IMR-90 (cell line): ENCODE data around the gene LRP6. TPM values are rescaled to one million over a fixed set of nuclear protein-coding genes. Genes with fewer than 3 reads are reported as not detected.

ENCODE experiments used
- ATAC-seq: fragments of 200-7000 bp; cut with Tn5 transposase; 2 replicates; pipeline ENCODE4 v1.9.1; 2020; ENCODE audit warnings: low read depth, mild to moderate bottlenecking, moderate library complexity
- BruUV-seq: library from RNA; stranded (reverse); fragments of 400-500 nt; replicated peaks from 2 replicates; lab custom pipeline; 2021; lab: Mats Ljungman, UMichigan
- CTCF ChIA-PET: fragments of 300-600 bp; formaldehyde crosslinking; extraction: SDS; loops from one replicate; lab custom pipeline; 2021; ENCODE audit warnings: antibody characterized with exemption; lab: Yijun Ruan, JAX
- POLR2A ChIA-PET: fragments of 300-600 bp; sonication (Branson Sonifier 250); formaldehyde crosslinking; loops from one replicate; lab custom pipeline; 2022; ENCODE audit warnings: antibody characterized with exemption; ENCODE audit not compliant: unreplicated experiment; lab: Charles Lee
- DNase-seq: peaks from one replicate; pipeline ENCODE4 v3.0.0; 2013
- H2AFZ ChIP-seq: replicated peaks from 2 replicates; pipeline ENCODE3; 2013; ENCODE audit warnings: low read length, mild to moderate bottlenecking; ENCODE audit not compliant: poor library complexity
- H2AK5ac ChIP-seq: 2 replicates; pipeline ENCODE4 v1.6.1; 2013; ENCODE audit warnings: low read depth, low read length, inconsistent platforms
- H2AK9ac ChIP-seq: replicated peaks from 2 replicates; pipeline ENCODE3; 2013; ENCODE audit warnings: mild to moderate bottlenecking, low read depth, low read length, moderate library complexity; ENCODE audit not compliant: poor library complexity
- H2BK120ac ChIP-seq: 2 replicates; pipeline ENCODE4 v1.6.1; 2013; ENCODE audit warnings: low read depth, low read length, inconsistent platforms
- H2BK15ac ChIP-seq: 3 replicates; pipeline ENCODE4 v1.6.1; 2013; ENCODE audit warnings: low read depth, low read length, inconsistent platforms
- H2BK20ac ChIP-seq: 2 replicates; pipeline ENCODE4 v1.6.1; 2013; ENCODE audit warnings: low read depth, mild to moderate bottlenecking, inconsistent platforms, low read length, moderate library complexity
- H2BK5ac ChIP-seq: 2 replicates; pipeline ENCODE4 v1.6.1; 2013; ENCODE audit warnings: mild to moderate bottlenecking, low read depth, low read length, inconsistent platforms; ENCODE audit not compliant: poor library complexity, severe bottlenecking
- H3K14ac ChIP-seq: replicated peaks from 2 replicates; pipeline ENCODE4 v1.6.1; 2013; ENCODE audit warnings: low read depth, low read length, inconsistent platforms
- H3K18ac ChIP-seq: 2 replicates; pipeline ENCODE4 v1.6.1; 2013; ENCODE audit warnings: low read depth, low read length, control low read depth
- H3K23ac ChIP-seq: 2 replicates; pipeline ENCODE4 v1.6.1; 2013; ENCODE audit warnings: low read depth, low read length, inconsistent platforms
- H3K27ac ChIP-seq: 2 replicates; pipeline ENCODE4 v1.5.1; 2013; ENCODE audit warnings: mild to moderate bottlenecking, control low read depth, low read length; ENCODE audit not compliant: insufficient read depth
- H3K27me3 ChIP-seq: 2 replicates; pipeline ENCODE4 v1.6.1; 2013; ENCODE audit warnings: low read length; ENCODE audit not compliant: control insufficient read depth, insufficient read depth
- H3K36me3 ChIP-seq: 2 replicates; pipeline ENCODE4 v1.6.1; 2013; ENCODE audit warnings: low read length, mixed read lengths; ENCODE audit not compliant: control insufficient read depth, insufficient read depth
- H3K4ac ChIP-seq: 2 replicates; pipeline ENCODE4 v1.6.1; 2013; ENCODE audit warnings: low read depth, low read length, inconsistent platforms
- H3K4me1 ChIP-seq: 2 replicates; pipeline ENCODE4 v1.6.1; 2013; ENCODE audit warnings: low read length, mixed read lengths; ENCODE audit not compliant: control insufficient read depth, insufficient read depth
- H3K4me2 ChIP-seq: 2 replicates; pipeline ENCODE4 v1.6.1; 2013; ENCODE audit warnings: low read depth, mild to moderate bottlenecking, control low read depth, low read length, moderate library complexity
- H3K4me3 ChIP-seq: 2 replicates; pipeline ENCODE4 v1.5.1; 2013; ENCODE audit warnings: low read depth, mild to moderate bottlenecking, control low read depth, low read length, moderate library complexity; ENCODE audit not compliant: insufficient read depth
- H3K56ac ChIP-seq: 2 replicates; pipeline ENCODE4 v1.6.1; 2013; ENCODE audit warnings: low read length, inconsistent platforms; ENCODE audit not compliant: insufficient read depth; ENCODE audit errors: extremely low read depth
- H3K79me1 ChIP-seq, 2 experiments: 2 replicates each; pipeline ENCODE4 v1.6.1; 2013; ENCODE audit warnings: low read length in 2 of 2, inconsistent platforms in 1 of 2, low read depth in 1 of 2
- H3K9ac ChIP-seq: 2 replicates; pipeline ENCODE4 v1.6.1; 2013; ENCODE audit warnings: low read depth, low read length, control low read depth
- H3K9me1 ChIP-seq: 2 replicates; pipeline ENCODE4 v1.6.1; 2013; ENCODE audit warnings: low read length, inconsistent platforms; ENCODE audit not compliant: insufficient read depth
- H3K9me3 ChIP-seq: 2 replicates; pipeline ENCODE4 v1.6.1; 2013; ENCODE audit warnings: low read length; ENCODE audit not compliant: control insufficient read depth, insufficient read depth
- H4K20me1 ChIP-seq: 2 replicates; pipeline ENCODE4 v1.6.1; 2013; ENCODE audit warnings: low read length, inconsistent platforms; ENCODE audit not compliant: insufficient read depth
- H4K5ac ChIP-seq: 2 replicates; pipeline ENCODE4 v1.6.1; 2013; ENCODE audit warnings: mild to moderate bottlenecking, low read depth, low read length, control low read depth
- H4K8ac ChIP-seq, 2 experiments: 2 replicates each; pipeline ENCODE4 v1.6.1; 2013; ENCODE audit warnings: low read depth in 2 of 2, low read length in 2 of 2, control low read depth in 1 of 2, inconsistent platforms in 1 of 2
- H4K91ac ChIP-seq: 2 replicates; pipeline ENCODE4 v1.6.1; 2013; ENCODE audit warnings: low read depth, low read length, inconsistent platforms; ENCODE audit not compliant: insufficient read depth
- BHLHE40 ChIP-seq: fragments of 150-350 bp; IDR thresholded peaks from 2 replicates; pipeline ENCODE4 v1.6.1; 2016; ENCODE audit warnings: mild to moderate bottlenecking, low read depth, low read length
- CEBPB ChIP-seq: IDR thresholded peaks from 2 replicates; pipeline ENCODE4 v1.6.1; 2012; ENCODE audit warnings: low read depth, low read length, improper control_type of control experiment
- CHD1 ChIP-seq: IDR thresholded peaks from 2 replicates; pipeline ENCODE4 v1.6.1; 2012; ENCODE audit warnings: low read depth, low read length, improper control_type of control experiment
- MAFK ChIP-seq: IDR thresholded peaks from 2 replicates; pipeline ENCODE4 v1.6.1; 2012; ENCODE audit warnings: low read depth, low read length, improper control_type of control experiment
- MAZ ChIP-seq: IDR thresholded peaks from 2 replicates; pipeline ENCODE4 v1.6.1; 2012; ENCODE audit warnings: low read depth, mild to moderate bottlenecking, low read length, improper control_type of control experiment, moderate library complexity, borderline replicate concordance
- MXI1 ChIP-seq: IDR thresholded peaks from 2 replicates; pipeline ENCODE4 v1.6.1; 2012; ENCODE audit warnings: low read depth, mild to moderate bottlenecking, low read length, moderate library complexity, borderline replicate concordance
- NFE2L2 ChIP-seq: fragments of 150-350 bp; IDR thresholded peaks from 2 replicates; pipeline ENCODE4 v1.6.1; 2016; ENCODE audit warnings: low read depth, mild to moderate bottlenecking, low read length
- POLR2A ChIP-seq: IDR thresholded peaks from 2 replicates; pipeline ENCODE4 v1.6.1; 2012; ENCODE audit warnings: mild to moderate bottlenecking, low read depth, low read length
- RAD21 ChIP-seq: IDR thresholded peaks from 2 replicates; pipeline ENCODE4 v1.6.1; 2012; ENCODE audit warnings: low read length, improper control_type of control experiment
- RCOR1 ChIP-seq: IDR thresholded peaks from 2 replicates; pipeline ENCODE4 v1.6.1; 2012; ENCODE audit warnings: mild to moderate bottlenecking, low read length, improper control_type of control experiment; ENCODE audit not compliant: insufficient replicate concordance
- RFX5 ChIP-seq: IDR thresholded peaks from 2 replicates; pipeline ENCODE4 v1.8.0; 2012; ENCODE audit warnings: low read depth, mild to moderate bottlenecking, low read length, moderate library complexity
- WGBS, 2 experiments: methylation state at CpG; one replicate each; pipeline versions ENCODE4 v1.1.5 to v1.1.7; 2013; ENCODE audit warnings: missing lambda C conversion rate in 2 of 2; ENCODE audit not compliant: insufficient read length in 1 of 2; ENCODE audit errors: extremely low coverage in 2 of 2; 5-methylcytosine and 5-hydroxymethylcytosine counted together
- dilution Hi-C: fragments of 300-500 bp; cut with HindIII; formaldehyde crosslinking; loops from one replicate; pipeline ENCODE4 v1.14.3; 2018; ENCODE audit warnings: low sequenced_read_pairs; ENCODE audit not compliant: unreplicated experiment
- in situ Hi-C: fragments of 300-500 bp; cut with MboI; formaldehyde crosslinking; loops from 3 replicates; pipeline ENCODE4 v1.14.3; 2019; ENCODE audit warnings: low sequenced_read_pairs, inconsistent platforms, mixed read lengths
- intact Hi-C: fragments of 100-400 bp; cut with micrococcal nuclease; formaldehyde crosslinking; loops from 2 replicates; pipeline ENCODE4 v1.10.0; 2022
- polyA plus RNA-seq, 3 experiments: library from polyadenylated mRNA; depleted of rRNA; stranded (reverse); fragments of >200 nt; gene quantifications; 2 replicates each; pipeline ENCODE4 v1.2.3, GENCODE V29; 2012; ENCODE audit warnings: low replicate concordance in 1 of 3
- total RNA-seq: library from RNA; depleted of rRNA; stranded (reverse); fragments of >200 nt; gene quantifications from 2 replicates; pipeline ENCODE4 v1.2.3, GENCODE V29; 2012
- TF ChIP-seq, protein P1 (sequence below): conservative IDR thresholded peaks from 2 replicates; pipeline ENCODE4 v1.5.1; 2012; ENCODE audit warnings: mild to moderate bottlenecking, low read depth, low read length, improper control_type of control experiment
- TF ChIP-seq, protein P2 (sequence below): fragments of 150-350 bp; IDR thresholded peaks from 2 replicates; pipeline ENCODE4 v1.6.1; 2017; ENCODE audit warnings: mild to moderate bottlenecking, antibody characterized with exemption, low read length, low read depth
- TF ChIP-seq, protein P3 (sequence below): fragments of 150-350 bp; IDR thresholded peaks from 2 replicates; pipeline ENCODE4 v1.6.1; 2016; ENCODE audit warnings: low read depth, mild to moderate bottlenecking, low read length, moderate library complexity, borderline replicate concordance

The LRP6 gene
- total and polyA plus RNA-seq, 2 of the 4 experiments (the other 2 are of a cell fraction), result 14.2 to 32.1 TPM

DNA sequence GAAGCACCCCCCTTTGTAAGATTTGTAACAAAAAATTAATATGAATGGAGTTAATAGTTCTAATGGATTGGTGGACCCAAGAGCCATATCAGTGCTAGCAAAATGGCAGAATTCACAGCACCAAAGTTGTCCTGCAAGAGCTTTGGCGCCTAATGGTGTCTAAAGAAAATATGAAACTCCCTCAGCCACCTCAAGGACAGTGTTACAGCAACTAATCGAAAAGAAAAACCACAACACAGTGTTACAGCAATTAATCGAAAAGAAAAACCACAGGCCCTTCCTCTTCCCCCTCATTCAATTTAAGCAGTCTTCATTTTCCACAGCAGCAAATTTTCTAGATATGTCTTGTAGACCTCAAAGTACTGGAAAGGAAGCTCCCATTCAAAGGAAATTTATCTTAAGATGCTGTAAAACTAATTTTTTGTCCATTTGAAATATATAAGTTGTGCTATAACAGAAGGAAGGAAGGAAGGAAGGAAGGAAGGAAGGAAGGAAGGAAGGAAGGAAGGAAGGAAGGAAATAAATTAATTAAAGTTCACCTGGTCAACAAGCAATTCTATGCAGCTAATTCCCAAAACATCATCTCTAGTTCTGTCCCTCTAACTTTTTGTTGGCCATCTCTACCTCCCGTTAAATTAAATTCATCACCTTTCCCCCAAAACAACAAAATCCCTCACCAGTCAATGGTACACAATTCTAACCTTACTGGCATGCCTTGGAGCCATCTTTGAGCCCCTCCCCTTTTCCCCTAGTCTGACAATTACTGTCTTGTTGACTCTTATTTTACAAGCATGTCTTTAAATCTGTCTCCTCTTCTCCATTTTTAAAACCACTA lies 17.4 kb downstream of the LRP6 start:
- BruUV-seq, result no TSS peak
- Histone ChIP-seq H3K27ac (no peak overlapping the region), H3K56ac (no peak overlapping the region), H3K4me3 (no peak overlapping the region), H3K23ac (no peak overlapping the region), H3K18ac (no peak overlapping the region), H4K91ac (no peak overlapping the region), H3K36me3 (no peaks in the 10 kb centered on the region), H3K4ac (no peak overlapping the region), H3K27me3 (no peaks in the 10 kb centered on the region), H2BK15ac (no peak overlapping the region), H2BK20ac (no peak overlapping the region), H3K4me1 (peaks cover 3% of the 10 kb centered on the region; the same call in 1 of the 2 replicates), H3K79me1 (peaks cover 19 to 75% of the 10 kb centered on the region in 2 experiments; a peak in 3 of 4 replicates), H4K20me1 (peaks cover 32% of the 10 kb centered on the region), H2BK120ac (no peak overlapping the region), H2AK9ac (no peak overlapping the region), H2AFZ (no peak overlapping the region), H4K5ac (no peak overlapping the region), H3K9me3 (no peaks in the 10 kb centered on the region), H3K14ac (no peak overlapping the region), H4K8ac (no peak overlapping the region), H2AK5ac (no peak overlapping the region), H2BK5ac (no peak overlapping the region), H3K9me1 (peaks cover 3% of the 10 kb centered on the region; the same call in 1 of the 2 replicates), H3K4me2 (no peak overlapping the region), H3K9ac (no peak overlapping the region)
- in situ Hi-C loops, result no loop called here
- DNase-seq (no peak), ATAC-seq (no peak)
- intact Hi-C loops, result loop anchor here (5.0 kb wide), 1 partner anchor 42 kb away; no protein-coding TSS in a partner anchor
- POLR2A ChIA-PET, result no interaction called here
- dilution Hi-C loops, result no loop called here
- 88 to 100% methylated on average over 1 of the region's 4 CpGs for WGBS, 2 experiments
- CTCF ChIA-PET, result interaction anchor here (0.7 kb wide), 1 partner anchor 332 kb away, joined by 5 read pairs; no protein-coding TSS in a partner anchor
- TF ChIP-seq CHD1 (no peak), MXI1 (no peak), MAZ (no peak), RAD21 (no peak), POLR2A (no peak), RFX5 (no peak), CEBPB (no peak), MAFK (no peak), RCOR1 (no peak), NFE2L2 (no peak), BHLHE40 (no peak)
- TF ChIP-seq, protein P1, sequence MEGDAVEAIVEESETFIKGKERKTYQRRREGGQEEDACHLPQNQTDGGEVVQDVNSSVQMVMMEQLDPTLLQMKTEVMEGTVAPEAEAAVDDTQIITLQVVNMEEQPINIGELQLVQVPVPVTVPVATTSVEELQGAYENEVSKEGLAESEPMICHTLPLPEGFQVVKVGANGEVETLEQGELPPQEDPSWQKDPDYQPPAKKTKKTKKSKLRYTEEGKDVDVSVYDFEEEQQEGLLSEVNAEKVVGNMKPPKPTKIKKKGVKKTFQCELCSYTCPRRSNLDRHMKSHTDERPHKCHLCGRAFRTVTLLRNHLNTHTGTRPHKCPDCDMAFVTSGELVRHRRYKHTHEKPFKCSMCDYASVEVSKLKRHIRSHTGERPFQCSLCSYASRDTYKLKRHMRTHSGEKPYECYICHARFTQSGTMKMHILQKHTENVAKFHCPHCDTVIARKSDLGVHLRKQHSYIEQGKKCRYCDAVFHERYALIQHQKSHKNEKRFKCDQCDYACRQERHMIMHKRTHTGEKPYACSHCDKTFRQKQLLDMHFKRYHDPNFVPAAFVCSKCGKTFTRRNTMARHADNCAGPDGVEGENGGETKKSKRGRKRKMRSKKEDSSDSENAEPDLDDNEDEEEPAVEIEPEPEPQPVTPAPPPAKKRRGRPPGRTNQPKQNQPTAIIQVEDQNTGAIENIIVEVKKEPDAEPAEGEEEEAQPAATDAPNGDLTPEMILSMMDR, result no peak
- TF ChIP-seq, protein P2, sequence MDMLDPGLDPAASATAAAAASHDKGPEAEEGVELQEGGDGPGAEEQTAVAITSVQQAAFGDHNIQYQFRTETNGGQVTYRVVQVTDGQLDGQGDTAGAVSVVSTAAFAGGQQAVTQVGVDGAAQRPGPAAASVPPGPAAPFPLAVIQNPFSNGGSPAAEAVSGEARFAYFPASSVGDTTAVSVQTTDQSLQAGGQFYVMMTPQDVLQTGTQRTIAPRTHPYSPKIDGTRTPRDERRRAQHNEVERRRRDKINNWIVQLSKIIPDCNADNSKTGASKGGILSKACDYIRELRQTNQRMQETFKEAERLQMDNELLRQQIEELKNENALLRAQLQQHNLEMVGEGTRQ, result no peak
- TF ChIP-seq, protein P3, sequence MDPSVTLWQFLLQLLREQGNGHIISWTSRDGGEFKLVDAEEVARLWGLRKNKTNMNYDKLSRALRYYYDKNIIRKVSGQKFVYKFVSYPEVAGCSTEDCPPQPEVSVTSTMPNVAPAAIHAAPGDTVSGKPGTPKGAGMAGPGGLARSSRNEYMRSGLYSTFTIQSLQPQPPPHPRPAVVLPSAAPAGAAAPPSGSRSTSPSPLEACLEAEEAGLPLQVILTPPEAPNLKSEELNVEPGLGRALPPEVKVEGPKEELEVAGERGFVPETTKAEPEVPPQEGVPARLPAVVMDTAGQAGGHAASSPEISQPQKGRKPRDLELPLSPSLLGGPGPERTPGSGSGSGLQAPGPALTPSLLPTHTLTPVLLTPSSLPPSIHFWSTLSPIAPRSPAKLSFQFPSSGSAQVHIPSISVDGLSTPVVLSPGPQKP, result no peak
